Gastroesophageal sphincter (tissue), 4 donors: ENCODE results near the gene PPFIBP1. TPM values are rescaled to one million over a fixed set of nuclear protein-coding genes. Genes with fewer than 3 reads are reported as not detected.
A peak's percentile ranks its signal among the peaks of the same experiment; 100 is the strongest.

Experiments used
- ATAC-seq: fragments of 150-250 bp; one replicate; pipeline ENCODE4 v1.9.1; 2016; ENCODE audit warnings: mild to moderate bottlenecking, moderate library complexity
- H3K27ac ChIP-seq, 4 donors: fragments of 200-600 bp; sonication (generic) in 3 of 4; 1 replicate in 3 of 4; 2 replicates in 1 of 4; pipeline ENCODE4 v1.5.1; 2016 to 2019
- H3K27me3 ChIP-seq: fragments of 200-600 bp; sonication (generic); one replicate; pipeline ENCODE4 v1.5.1; 2019
- H3K36me3 ChIP-seq, 2 donors: fragments of 200-600 bp; sonication (generic); one replicate each; pipeline ENCODE4 v1.5.1; 2019; ENCODE audit warnings: control low read depth in 1 of 2
- H3K4me1 ChIP-seq, 3 donors: fragments of 200-600 bp; sonication (generic); 1 replicate in 2 of 3; 2 replicates in 1 of 3; pipeline ENCODE4 v1.5.1; 2016 to 2019; ENCODE audit warnings: control low read depth in 2 of 3
- H3K4me3 ChIP-seq, 2 donors: fragments of 200-600 bp; sonication (generic); one replicate each; pipeline ENCODE4 v1.5.1; 2019; ENCODE audit warnings: mild to moderate bottlenecking in 1 of 2, moderate library complexity in 1 of 2
- H3K9me3 ChIP-seq, 3 donors: fragments of 200-600 bp; sonication (generic); one replicate each; pipeline ENCODE4 v1.5.1; 2017 to 2019; ENCODE audit warnings: control low read depth in 2 of 3
- CTCF ChIP-seq, 4 experiments: fragments of 200-600 bp in 2 of 4; fragments of 450-650 bp in 2 of 4; sonication (generic) in 1 of 4; IDR thresholded peaks; one replicate each; pipeline ENCODE4 v1.5.1; 2017 to 2019; ENCODE audit warnings: antibody characterized with exemption in 4 of 4, mild to moderate bottlenecking in 2 of 4, moderate library complexity in 2 of 4
- EP300 ChIP-seq: sonication (generic); formaldehyde crosslinking; IDR thresholded peaks from one replicate; pipeline ENCODE4 v1.6.1; 2017; ENCODE audit warnings: antibody characterized with exemption, mild to moderate bottlenecking
- POLR2A ChIP-seq, 2 donors: fragments of 450-650 bp; IDR thresholded peaks; one replicate each; pipeline ENCODE4 v1.6.1; 2017; ENCODE audit warnings: antibody characterized with exemption in 2 of 2, mild to moderate bottlenecking in 2 of 2, moderate library complexity in 1 of 2
- POLR2AphosphoS5 ChIP-seq: sonication (generic); formaldehyde crosslinking; IDR thresholded peaks from one replicate; pipeline ENCODE4 v1.6.1; 2017; ENCODE audit warnings: antibody characterized with exemption
- WGBS, 2 donors: methylation state at CpG; one replicate each; pipeline ENCODE4 v1.1.5; 2018; ENCODE audit warnings: low coverage in 1 of 2; 5-methylcytosine and 5-hydroxymethylcytosine counted together
- total RNA-seq, 4 donors: library from RNA; depleted of rRNA; stranded (reverse); fragments of >200 nt; gene quantifications; one replicate each; pipeline ENCODE4 v1.1.0, GENCODE V29; 2016

PPFIBP1 gene
- total RNA-seq, 4 donors from 2014 or later, result 70.7 to 78.7 (median 72.5) TPM

- H3K27me3 ChIP-seq, result no peaks in the 10 kb centered on the region
- no peaks in the 10 kb centered on the region for H3K9me3 ChIP-seq
- H3K4me1 ChIP-seq, result peaks cover 6 to 41% (median 8%) of the 10 kb centered on the region in 3 donors
- no peak for ATAC-seq
- H3K36me3 ChIP-seq, result peaks cover 0 to 3% of the 10 kb centered on the region in 2 donors
- no peak for TF ChIP-seq POLR2AphosphoS5
- no peak for TF ChIP-seq EP300
- no peak for TF ChIP-seq POLR2A (IDR thresholded peaks at IDR 0.05)
- no peak for TF ChIP-seq CTCF (IDR thresholded peaks at IDR 0.05)
- no peak overlapping the region for H3K27ac ChIP-seq
- no peak overlapping the region for H3K4me3 ChIP-seq
- WGBS, 2 donors, result 85% methylated on average over 5 to 6 of the region's 6 CpGs
Measured at GRCh38 chr12:27534060-27534764, 10.2 kb downstream of the PPFIBP1 start.

GRCh38 chr12:27534765-27535161, 10.8 kb downstream of the PPFIBP1 start:
- Histone ChIP-seq H3K9me3 (no peaks in the 10 kb centered on the region), H3K4me1 (peaks cover 7 to 45% (median 9%) of the 10 kb centered on the region in 3 donors), H3K4me3 (no peak overlapping the region), H3K27me3 (no peaks in the 10 kb centered on the region), H3K27ac (no peak overlapping the region), H3K36me3 (peaks cover 0 to 3% of the 10 kb centered on the region in 2 donors)
- TF ChIP-seq POLR2A (IDR thresholded peaks at IDR 0.05) (no peak), CTCF (IDR thresholded peaks at IDR 0.05) (no peak), EP300 (no peak), POLR2AphosphoS5 (no peak)
- WGBS, 2 donors, result 78 to 87% methylated on average over 1 of the region's 1 CpG
- no peak for ATAC-seq

GRCh38 chr12:27535318-27535717, 11.3 kb downstream of the PPFIBP1 start:
- TF ChIP-seq CTCF (IDR thresholded peaks at IDR 0.05) (no peak), POLR2A (IDR thresholded peaks at IDR 0.05) (no peak), POLR2AphosphoS5 (no peak), EP300 (no peak)
- Histone ChIP-seq H3K4me1 (peaks cover 7 to 45% (median 9%) of the 10 kb centered on the region in 3 donors), H3K27me3 (no peaks in the 10 kb centered on the region), H3K4me3 (no peak overlapping the region), H3K27ac (no peak overlapping the region), H3K36me3 (peaks cover 0 to 3% of the 10 kb centered on the region in 2 donors), H3K9me3 (no peaks in the 10 kb centered on the region)
- WGBS, 2 donors, result 92 to 95% methylated on average over 5 to 6 of the region's 6 CpGs
- ATAC-seq, result no peak

- H3K4me3 ChIP-seq, result no peak overlapping the region
- peak; percentile 74 for ATAC-seq
- H3K4me1 ChIP-seq, result peaks cover 9 to 47% (median 10%) of the 10 kb centered on the region in 3 donors
- peak overlapping the region in 2 of 4 donors; percentile 45 to 52 for H3K27ac ChIP-seq
- TF ChIP-seq EP300 (no peak), POLR2A (IDR thresholded peaks at IDR 0.05) (no peak), CTCF (IDR thresholded peaks at IDR 0.05) (no peak), POLR2AphosphoS5 (no peak)
- peaks cover 0 to 3% of the 10 kb centered on the region in 2 donors for H3K36me3 ChIP-seq
- WGBS, 2 donors, result 58 to 61% methylated on average over 8 of the region's 8 CpGs
- no peaks in the 10 kb centered on the region for H3K9me3 ChIP-seq
- H3K27me3 ChIP-seq, result no peaks in the 10 kb centered on the region
Measured at GRCh38 chr12:27537855-27538675, 14.1 kb downstream of the PPFIBP1 start.
